Panc1 (cell line): ENCODE measurements around the gene ETV2.
"Not testable (repeated sequence)": the region's sequence is repeated elsewhere in the genome, so short reads cannot be mapped to it uniquely, and the experiment has no call there.

ENCODE experiments used
- CTCF ChIP-seq: fragments of 450-650 bp; IDR thresholded peaks from 2 replicates; pipeline ENCODE4 v1.5.1; 2017; ENCODE audit warnings: mild to moderate bottlenecking
- SIN3A ChIP-seq: IDR thresholded peaks from 2 replicates; pipeline ENCODE4 v1.6.1; 2012; ENCODE audit warnings: low read depth, mild to moderate bottlenecking, low read length, moderate library complexity, borderline replicate concordance; ENCODE audit not compliant: insufficient read depth

- TF ChIP-seq CTCF, SIN3A: not testable (repeated sequence)
Observed at GRCh38 chr19:35691106-35691505, 49.6 kb downstream of the ETV2 start.
